Measurements from ENCODE around the gene PTGES2. TPM values are rescaled to one million over a fixed set of nuclear protein-coding genes. Genes with fewer than 3 reads are reported as not detected.

PTGES2 gene
- 10 to 100 TPM; 52.4 to 57.9 (median 55.7) TPM for polyA plus RNA-seq (ENCODE audit: insufficient read length in 3 of 3)
- long read RNA-seq, donor 1, transcript PTGES2-202 (7 exons, 2,331 nt) = major isoform, 17 of 18 reads
- long read RNA-seq, donor 1, partial matches to known transcripts = 0 of 18 reads
- long read RNA-seq, donor 1, other reads (novel, unspliced or antisense) = 0 of 18 reads
- long read RNA-seq, donor 2, transcript PTGES2-202 (7 exons, 2,331 nt) = major isoform, 24 of 26 reads
- long read RNA-seq, donor 2, partial matches to known transcripts = 0 of 26 reads
- long read RNA-seq, donor 2, other reads (novel, unspliced or antisense) = 0 of 26 reads
- long read RNA-seq, donor 3, transcript PTGES2-202 (7 exons, 2,331 nt) = major isoform, 13 of 13 reads
- long read RNA-seq, donor 3, partial matches to known transcripts = 0 of 13 reads
- long read RNA-seq, donor 3, other reads (novel, unspliced or antisense) = 0 of 13 reads
- long read RNA-seq, donor 4, transcript PTGES2-202 (7 exons, 2,331 nt) = major isoform, 27 of 29 reads
- long read RNA-seq, donor 4, partial matches to known transcripts = 0 of 29 reads
- long read RNA-seq, donor 4, other reads (novel, unspliced or antisense) = 0 of 29 reads
- long read RNA-seq, donor 5, transcript PTGES2-202 (7 exons, 2,331 nt) = major isoform, 7 of 7 reads
- long read RNA-seq, donor 5, partial matches to known transcripts = 0 of 7 reads
- long read RNA-seq, donor 5, other reads (novel, unspliced or antisense) = 0 of 7 reads
- long read RNA-seq, donor 6, transcript PTGES2-202 (7 exons, 2,331 nt) = major isoform, 13 of 18 reads
- long read RNA-seq, donor 6, partial matches to known transcripts = 5 of 18 reads
- long read RNA-seq, donor 6, other reads (novel, unspliced or antisense) = 0 of 18 reads
- long read RNA-seq, donor 7, transcript PTGES2-202 (7 exons, 2,331 nt) = major isoform, 26 of 52 reads
- long read RNA-seq, donor 7, partial matches to known transcripts = 20 of 52 reads
- long read RNA-seq, donor 7, other reads (novel, unspliced or antisense) = 5 of 52 reads
- long read RNA-seq, donor 8, partial matches to known transcripts = 0 of 4 reads
- long read RNA-seq, donor 8, other reads (novel, unspliced or antisense) = 0 of 4 reads
- long read RNA-seq, donor 9, transcript PTGES2-202 (7 exons, 2,331 nt) = major isoform, 26 of 26 reads
- long read RNA-seq, donor 9, partial matches to known transcripts = 0 of 26 reads
- long read RNA-seq, donor 9, other reads (novel, unspliced or antisense) = 0 of 26 reads
- long read RNA-seq, donor 10, transcript PTGES2-202 (7 exons, 2,331 nt) = major isoform, 19 of 27 reads
- long read RNA-seq, donor 10, partial matches to known transcripts = 8 of 27 reads
- long read RNA-seq, donor 10, other reads (novel, unspliced or antisense) = 0 of 27 reads
- long read RNA-seq, donor 11, transcript PTGES2-202 (7 exons, 2,331 nt) = major isoform, 10 of 10 reads
- long read RNA-seq, donor 11, partial matches to known transcripts = 0 of 10 reads
- long read RNA-seq, donor 11, other reads (novel, unspliced or antisense) = 0 of 10 reads
- long read RNA-seq, donor 12, transcript PTGES2-202 (7 exons, 2,331 nt) = major isoform, 26 of 35 reads
- long read RNA-seq, donor 12, partial matches to known transcripts = 9 of 35 reads
- long read RNA-seq, donor 12, other reads (novel, unspliced or antisense) = 0 of 35 reads
- long read RNA-seq, donor 13, transcript PTGES2-202 (7 exons, 2,331 nt) = major isoform, 5 of 6 reads
- long read RNA-seq, donor 13, partial matches to known transcripts = 0 of 6 reads
- long read RNA-seq, donor 13, other reads (novel, unspliced or antisense) = 0 of 6 reads
- long read RNA-seq, donor 14 = 0 reads
- long read RNA-seq, donor 15, transcript PTGES2-202 (7 exons, 2,331 nt) = major isoform, 19 of 31 reads
- long read RNA-seq, donor 15, partial matches to known transcripts = 6 of 31 reads
- long read RNA-seq, donor 15, other reads (novel, unspliced or antisense) = 5 of 31 reads
- long read RNA-seq, donor 16, transcript PTGES2-202 (7 exons, 2,331 nt) = major isoform, 18 of 24 reads
- long read RNA-seq, donor 16, partial matches to known transcripts = 6 of 24 reads
- long read RNA-seq, donor 16, other reads (novel, unspliced or antisense) = 0 of 24 reads

DNA sequence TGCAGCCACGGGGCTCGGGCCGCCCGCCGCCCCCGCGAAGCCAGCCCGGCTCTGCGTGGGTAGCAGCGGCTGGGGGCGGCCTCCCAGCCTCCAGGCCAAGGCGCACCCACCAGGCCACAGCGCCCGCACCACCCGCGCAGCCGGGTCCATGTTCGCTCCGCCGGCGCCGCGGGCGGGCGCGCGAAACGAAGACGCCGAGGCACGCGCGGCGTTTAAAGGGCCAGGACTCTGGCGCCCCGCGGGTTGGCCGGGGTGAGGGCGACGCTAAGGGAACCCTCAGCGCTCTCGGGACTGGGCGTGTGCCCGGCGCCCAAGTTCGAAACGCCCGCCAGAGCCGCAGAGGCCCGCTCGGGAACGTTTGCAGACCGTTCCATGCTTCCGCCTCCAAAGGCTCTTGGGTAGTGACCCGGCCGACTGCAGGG is at the start of gene PTGES2:
TSS of gene PTGES2 (minus strand) at position 162 of the 422 bp plus-strand sequence. CDS start at position 150, 12 bp downstream.
- DNase-seq = peak; percentile 88

GRCh38 chr9:128175726-128176125 is 48.2 kb upstream of the PTGES2 start:
- DNase-seq = no peak

- no peak for DNase-seq
These were observed 47.6 kb upstream of the PTGES2 start for GRCh38 chr9:128175102-128175563.

GRCh38 chr9:128174062-128174461 is 46.5 kb upstream of the PTGES2 start:
- DNase-seq = no peak

- no peak for DNase-seq
These were observed 42.4 kb upstream of the PTGES2 start for GRCh38 chr9:128169925-128170324.

- DNase-seq = no peak
These were observed 42.0 kb upstream of the PTGES2 start for GRCh38 chr9:128169492-128169891.

DNA sequence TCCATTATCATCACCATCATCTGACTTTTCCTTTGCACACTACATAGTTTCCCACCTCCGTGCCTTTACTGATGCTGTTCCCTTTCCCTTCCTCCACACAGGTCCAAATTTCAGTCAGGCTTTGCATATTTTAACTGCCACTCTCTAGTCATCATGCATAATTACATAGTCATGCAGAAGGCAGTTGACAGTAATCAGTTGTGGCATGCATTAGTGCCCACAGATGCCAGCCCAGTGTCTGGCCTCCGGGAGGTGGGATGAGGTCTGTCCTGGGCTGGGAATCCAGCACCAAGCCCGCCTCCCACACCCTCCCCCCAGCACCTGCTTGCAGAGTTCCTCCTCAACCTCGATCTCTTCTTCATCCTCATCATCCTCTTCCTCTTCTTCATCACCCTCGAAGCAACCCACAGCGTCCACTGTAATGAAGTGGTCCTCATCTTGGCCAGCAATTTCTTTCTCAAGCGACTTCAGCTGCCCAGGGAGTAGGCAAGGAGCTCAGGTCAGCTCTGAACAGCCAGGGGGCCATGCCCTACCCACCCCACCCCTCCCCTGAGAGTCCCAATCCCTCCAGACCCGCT is 41.3 kb upstream of the PTGES2 start:
- DNase-seq = no peak

- DNase-seq = no peak
These were observed 39.7 kb upstream of the PTGES2 start for GRCh38 chr9:128167209-128167608.

GRCh38 chr9:128166169-128166568 is 38.6 kb upstream of the PTGES2 start:
- DNase-seq = no peak

DNA sequence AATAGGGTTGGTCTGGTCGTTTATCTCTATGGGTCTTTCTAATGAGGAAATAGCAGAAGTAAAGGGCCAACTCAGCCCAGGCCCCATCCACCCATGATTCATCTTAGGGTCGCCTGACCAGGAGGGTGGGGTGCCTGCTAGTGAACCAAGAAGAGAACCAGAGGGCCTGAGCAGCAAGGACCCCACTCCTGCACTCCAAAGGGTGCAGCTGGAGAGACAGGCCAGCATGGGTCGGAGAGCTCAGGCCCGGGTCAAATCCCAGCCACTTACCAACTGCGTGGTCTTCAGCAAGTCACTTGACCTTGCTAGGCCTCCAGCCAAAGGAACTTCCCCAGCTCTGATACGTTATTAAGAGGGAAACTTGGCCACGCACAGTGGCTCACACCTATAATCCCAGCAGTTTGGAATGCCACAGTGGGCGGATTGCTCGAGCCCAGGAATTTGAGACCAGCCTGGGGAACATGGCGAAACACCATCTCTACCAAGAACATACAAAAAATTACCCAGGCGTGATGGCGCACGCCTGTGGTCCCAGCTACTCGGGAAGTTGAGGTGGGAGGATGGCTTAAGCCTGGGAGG is 36.9 kb upstream of the PTGES2 start:
- no peak for DNase-seq

- no peak for DNase-seq
These were observed 36.2 kb upstream of the PTGES2 start for GRCh38 chr9:128163523-128164306.

DNA sequence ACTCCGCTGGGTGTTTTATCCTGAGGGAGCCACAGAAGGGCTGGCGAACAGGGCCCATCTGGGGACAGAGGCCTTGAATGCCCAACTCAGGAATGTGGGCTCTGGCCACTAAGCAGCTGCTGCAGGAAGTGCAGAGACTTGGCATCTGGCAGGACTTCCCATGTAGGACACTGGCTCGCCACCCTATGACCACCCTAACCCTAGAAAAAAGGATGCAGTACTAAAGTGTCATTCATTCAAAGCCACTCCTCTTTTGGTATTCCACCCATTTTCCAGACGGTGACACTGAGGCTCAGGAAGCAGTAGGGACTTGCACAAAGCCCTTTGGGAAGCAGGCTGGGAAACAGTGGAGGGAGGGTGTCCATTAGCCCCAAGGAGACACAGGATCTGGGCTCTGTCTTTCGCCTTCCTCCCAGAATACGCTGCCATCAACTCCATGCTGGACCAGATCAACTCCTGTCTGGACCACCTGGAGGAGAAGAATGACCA is 35.5 kb upstream of the PTGES2 start:
- DNase-seq = no peak

DNA sequence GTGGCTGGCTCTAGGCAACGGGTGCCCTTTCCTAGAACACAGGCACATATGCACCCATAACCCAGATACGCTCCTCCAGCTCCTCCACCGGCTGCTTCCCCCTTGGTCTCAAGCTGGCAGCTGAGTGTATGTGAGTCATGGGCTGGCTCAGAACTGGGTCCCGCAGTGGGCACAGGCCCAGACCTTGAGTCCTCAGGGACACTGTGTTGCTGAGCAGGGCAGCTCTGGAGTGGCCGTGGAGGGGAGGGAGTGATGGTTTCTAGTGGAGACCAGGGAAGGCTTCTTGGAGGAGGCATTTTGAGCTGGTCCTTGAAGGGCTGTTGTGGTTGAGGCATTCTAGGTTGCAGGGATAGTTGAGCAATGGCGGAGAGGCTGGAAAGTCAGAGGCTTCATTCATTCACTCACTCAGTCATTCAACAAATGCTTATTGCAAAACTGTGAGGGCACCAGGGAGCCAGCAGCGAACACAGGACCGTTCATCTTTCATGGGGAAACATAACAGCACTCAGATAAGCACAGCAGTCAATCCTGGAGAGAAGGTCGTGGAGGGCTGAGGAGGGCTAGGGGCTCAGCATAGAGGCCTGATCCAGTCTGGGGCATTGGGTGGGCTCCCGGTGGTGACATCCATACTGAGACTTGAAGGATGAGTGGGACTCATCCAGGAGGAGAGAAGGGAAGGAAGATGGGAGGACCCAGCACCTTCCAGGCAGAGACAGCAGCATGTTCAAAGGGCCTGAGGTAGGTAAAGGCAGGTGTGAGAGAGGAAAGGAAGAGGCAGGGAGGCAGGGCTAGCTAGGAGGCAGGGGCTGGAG is 34.9 kb upstream of the PTGES2 start:
- DNase-seq = no peak

GRCh38 chr9:128161215-128161902 is 33.8 kb upstream of the PTGES2 start:
- no peak for DNase-seq

- DNase-seq = no peak
These were observed 33.1 kb upstream of the PTGES2 start for GRCh38 chr9:128160603-128160987.

- DNase-seq = peak; percentile 95
These were observed 32.5 kb upstream of the PTGES2 start, which contains the start of gene BBLN for GRCh38 chr9:128159784-128160602. TSS of gene BBLN (plus strand) at chr9:128160265. CDS start at chr9:128160408, 143 bp downstream.
